Brain microvascular endothelial cell (primary cell): ENCODE data around the gene MED14.
"Not testable (repeated sequence)": the region's sequence is repeated elsewhere in the genome, so short reads cannot be mapped to it uniquely, and the experiment has no call there.

ENCODE experiments used
- DNase-seq: peaks from one replicate; pipeline ENCODE4 v3.0.0-alpha.2; 2020
- H3K27ac ChIP-seq: fragments of 250-450 bp; sonication (Bioruptor Pico); 2 replicates; pipeline ENCODE4 v1.5.1; 2020; ENCODE audit warnings: mild to moderate bottlenecking, moderate library complexity
- H3K27me3 ChIP-seq: fragments of 250-450 bp; sonication (Bioruptor Pico); replicated peaks from 2 replicates; pipeline ENCODE4 v1.5.1; 2020; ENCODE audit warnings: mild to moderate bottlenecking
- H3K36me3 ChIP-seq: fragments of 250-450 bp; sonication (Bioruptor Pico); replicated peaks from 2 replicates; pipeline ENCODE4 v1.5.1; 2020; ENCODE audit warnings: mild to moderate bottlenecking
- H3K4me3 ChIP-seq: 2 replicates; pipeline ENCODE4 v1.5.1; 2011; ENCODE audit warnings: low read depth, mild to moderate bottlenecking, control low read depth, low read length, moderate library complexity
- in situ Hi-C: cut with HindIII; loops from 2 replicates; pipeline ENCODE4 v1.10.0; 2017; ENCODE audit warnings: low sequenced_read_pairs, low pct_ligation_motif_present
- TF ChIP-seq, protein P1 (sequence below): IDR thresholded peaks from 2 replicates; pipeline ENCODE4 v1.5.1; 2011; ENCODE audit warnings: low read depth, mild to moderate bottlenecking, moderate library complexity, low read length, control low read depth, inconsistent platforms; ENCODE audit errors: missing control alignments

Gene MED14

DNA sequence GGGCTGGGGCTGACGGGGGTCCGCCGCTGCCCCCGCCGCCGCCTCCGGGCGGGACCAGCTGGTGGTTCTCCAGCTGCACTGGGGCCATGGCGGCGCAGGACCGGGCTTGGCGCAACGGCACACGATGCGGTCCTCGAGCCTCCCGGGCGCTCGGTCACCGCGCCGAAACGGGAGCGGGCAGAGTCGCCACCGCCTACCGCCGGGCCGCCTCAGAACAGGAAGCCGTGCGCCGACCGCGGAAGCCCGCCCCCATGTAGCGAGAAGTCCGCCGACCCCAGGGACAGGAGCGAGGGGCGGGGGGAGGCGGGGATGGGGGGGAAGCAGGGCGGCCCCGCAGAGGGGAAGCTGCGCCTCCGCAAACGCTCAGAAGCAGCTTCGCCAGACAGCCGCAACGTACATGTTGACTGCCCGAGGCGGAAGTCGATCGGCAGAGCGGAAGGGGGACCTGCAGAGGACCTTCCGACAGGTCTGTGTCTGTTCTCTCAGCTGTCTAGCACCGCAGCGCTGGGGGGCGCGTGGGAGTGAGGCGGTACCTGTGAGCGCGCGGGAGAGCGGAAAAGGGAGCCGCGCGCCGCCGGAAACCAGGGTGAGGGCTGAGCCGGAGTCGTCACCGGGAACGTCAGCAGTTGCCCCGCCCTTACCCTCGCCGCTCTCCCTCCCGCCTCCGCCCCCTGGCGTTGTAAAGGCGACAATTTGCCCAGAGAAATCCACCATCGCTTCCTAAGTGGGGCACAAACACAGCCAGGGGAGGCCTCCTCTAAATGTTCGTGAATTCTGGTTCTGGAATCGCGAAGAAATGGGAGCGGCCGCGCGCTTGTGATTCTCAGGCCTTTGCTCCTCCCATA, at the start of gene MED14:
Gene MED14, minus strand, starts transcription at position 218 of the 845 bp plus-strand sequence. Its CDS starts 130 bp downstream, at position 88.
- in situ Hi-C loops: no loop called here
- Histone ChIP-seq H3K27ac (peak within 1 kb of the TSS; percentile 89), H3K4me3 (peak within 1 kb of the TSS; percentile 77), H3K27me3 (no peaks in the 10 kb centered on the region), H3K36me3 (no peaks in the 10 kb centered on the region)
- peak; percentile 77 for DNase-seq
- TF ChIP-seq, protein P1, sequence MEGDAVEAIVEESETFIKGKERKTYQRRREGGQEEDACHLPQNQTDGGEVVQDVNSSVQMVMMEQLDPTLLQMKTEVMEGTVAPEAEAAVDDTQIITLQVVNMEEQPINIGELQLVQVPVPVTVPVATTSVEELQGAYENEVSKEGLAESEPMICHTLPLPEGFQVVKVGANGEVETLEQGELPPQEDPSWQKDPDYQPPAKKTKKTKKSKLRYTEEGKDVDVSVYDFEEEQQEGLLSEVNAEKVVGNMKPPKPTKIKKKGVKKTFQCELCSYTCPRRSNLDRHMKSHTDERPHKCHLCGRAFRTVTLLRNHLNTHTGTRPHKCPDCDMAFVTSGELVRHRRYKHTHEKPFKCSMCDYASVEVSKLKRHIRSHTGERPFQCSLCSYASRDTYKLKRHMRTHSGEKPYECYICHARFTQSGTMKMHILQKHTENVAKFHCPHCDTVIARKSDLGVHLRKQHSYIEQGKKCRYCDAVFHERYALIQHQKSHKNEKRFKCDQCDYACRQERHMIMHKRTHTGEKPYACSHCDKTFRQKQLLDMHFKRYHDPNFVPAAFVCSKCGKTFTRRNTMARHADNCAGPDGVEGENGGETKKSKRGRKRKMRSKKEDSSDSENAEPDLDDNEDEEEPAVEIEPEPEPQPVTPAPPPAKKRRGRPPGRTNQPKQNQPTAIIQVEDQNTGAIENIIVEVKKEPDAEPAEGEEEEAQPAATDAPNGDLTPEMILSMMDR: peak; percentile 75

DNA sequence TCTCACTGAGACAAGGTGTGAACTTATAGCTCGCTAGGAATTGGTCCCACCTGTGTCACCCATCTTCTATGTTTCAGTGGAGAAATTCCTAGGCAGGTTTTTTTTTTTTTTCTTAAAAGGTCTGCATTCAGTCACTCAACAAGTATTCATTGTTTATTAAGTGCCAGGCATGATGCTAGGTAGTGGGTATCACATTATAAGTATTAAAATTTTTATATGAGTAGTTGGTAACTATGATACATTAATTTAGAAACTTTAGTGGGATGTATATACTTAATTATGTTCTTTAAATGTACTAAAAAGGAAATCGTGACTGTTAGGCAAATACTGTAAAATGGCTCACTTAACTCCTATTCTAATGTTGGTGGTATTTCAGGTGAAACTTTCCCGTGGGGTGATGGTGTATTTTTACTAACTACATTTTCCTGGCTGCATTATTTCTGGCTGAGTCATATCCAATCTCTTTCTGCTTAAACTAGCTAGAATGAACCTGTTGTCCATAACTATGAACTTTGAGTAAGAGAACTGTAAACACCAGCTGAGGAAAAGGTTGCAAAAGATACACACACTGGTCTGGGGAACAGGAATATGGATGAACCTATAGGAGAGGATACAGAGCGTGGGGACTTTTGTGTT, 49.3 kb upstream of the MED14 start:
- no peak for DNase-seq
- in situ Hi-C loops: no loop called here
- H3K36me3 ChIP-seq: no peaks in the 10 kb centered on the region
- H3K27me3 ChIP-seq: no peaks in the 10 kb centered on the region
- H3K27ac ChIP-seq: no peak overlapping the region
- TF ChIP-seq, protein P1: no peak
- H3K4me3 ChIP-seq: no peak overlapping the region

DNA sequence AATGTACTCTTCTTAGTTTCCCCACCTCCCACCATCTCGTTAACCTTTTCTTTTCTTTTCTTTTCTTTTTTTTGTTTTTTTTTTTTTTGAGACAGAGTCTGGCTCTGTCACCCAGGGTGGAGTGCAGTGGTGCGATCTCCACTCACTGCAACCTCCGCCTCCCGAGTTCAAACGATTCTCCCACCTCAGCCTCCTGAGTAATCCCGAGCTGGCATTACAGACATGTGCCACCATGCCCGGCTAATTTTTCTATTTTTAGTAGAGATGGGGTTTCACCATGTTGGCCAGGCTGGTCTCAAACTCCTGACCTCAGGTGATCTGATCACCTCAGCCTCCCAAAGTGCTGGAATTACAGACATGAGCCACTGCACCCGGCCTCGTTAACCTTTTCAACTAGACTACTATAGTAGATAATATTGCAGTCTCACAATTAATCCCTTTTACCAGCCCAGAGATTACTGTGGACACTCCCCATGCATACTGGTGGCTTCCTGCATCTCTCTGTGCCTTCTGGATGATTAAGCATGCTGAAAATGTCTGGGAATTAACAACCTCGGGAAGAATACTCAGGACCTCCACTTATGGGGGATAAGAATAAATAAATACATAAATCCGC, 47.4 kb upstream of the MED14 start:
- DNase-seq, H3K27ac ChIP-seq, H3K36me3 ChIP-seq, H3K4me3 ChIP-seq, H3K27me3 ChIP-seq, in situ Hi-C loops: not testable (repeated sequence)

DNA sequence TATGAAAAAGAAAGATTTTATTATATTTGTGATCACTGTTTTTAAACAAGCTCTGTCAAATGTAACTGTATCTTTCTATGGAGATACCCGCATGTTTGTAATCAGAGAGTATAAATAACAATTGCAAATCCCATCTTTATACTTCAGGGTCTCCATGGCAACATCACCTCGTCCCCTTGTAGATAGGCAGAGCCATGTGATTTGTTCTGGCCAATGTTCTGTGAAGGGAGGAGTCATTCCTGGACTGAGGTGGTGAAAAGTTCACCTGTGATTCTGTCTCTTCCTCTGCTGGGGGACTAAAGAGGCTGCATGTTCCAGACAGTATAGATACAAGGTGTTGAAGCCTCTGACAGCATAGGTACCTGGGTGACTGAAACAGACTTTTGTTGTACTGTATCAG, 45.6 kb upstream of the MED14 start:
- no peaks in the 10 kb centered on the region for H3K27me3 ChIP-seq
- H3K27ac ChIP-seq: no peak overlapping the region
- TF ChIP-seq, protein P1: no peak
- in situ Hi-C loops: no loop called here
- no peaks in the 10 kb centered on the region for H3K36me3 ChIP-seq
- no peak overlapping the region for H3K4me3 ChIP-seq
- DNase-seq: no peak

DNA sequence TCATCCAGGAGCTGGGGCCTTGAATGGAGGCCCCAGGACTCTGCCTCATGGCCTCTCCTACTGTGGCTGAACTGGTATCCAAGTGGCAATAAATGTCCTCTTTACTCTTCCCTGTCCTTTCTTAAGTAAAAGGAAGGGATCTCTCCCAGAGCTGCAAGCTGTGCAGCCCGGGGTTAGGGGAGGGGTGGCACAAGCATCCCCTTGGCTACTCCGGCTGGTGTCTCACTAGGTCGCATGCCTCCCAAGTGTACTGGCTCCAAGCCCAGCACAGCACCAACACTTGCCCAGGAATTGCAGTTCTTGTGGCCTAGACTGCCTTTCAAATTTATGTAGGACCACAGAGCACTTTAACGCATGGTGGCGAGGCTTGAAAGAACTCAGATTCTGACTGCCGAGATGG, 44.7 kb upstream of the MED14 start:
- Histone ChIP-seq H3K36me3 (no peaks in the 10 kb centered on the region), H3K4me3 (no peak overlapping the region), H3K27ac (no peak overlapping the region), H3K27me3 (no peaks in the 10 kb centered on the region)
- TF ChIP-seq, protein P1: no peak
- no peak for DNase-seq
- in situ Hi-C loops: no loop called here
